GM12873 (cell line): ENCODE measurements around the gene EIF3I.

Source experiments
- CTCF ChIP-seq: IDR thresholded peaks from 2 replicates; pipeline ENCODE4 v1.5.1; 2012; ENCODE audit warnings: low read depth, mild to moderate bottlenecking, moderate library complexity, low read length, control low read depth; ENCODE audit not compliant: insufficient read depth; ENCODE audit errors: missing control alignments

The EIF3I gene

GRCh38 chr1:32274646-32275340 is 52.6 kb downstream of the EIF3I start:
- no peak for TF ChIP-seq CTCF

GRCh38 chr1:32275424-32275823 is 53.2 kb downstream of the EIF3I start:
- TF ChIP-seq CTCF = no peak

GRCh38 chr1:32276032-32276782 is 54.0 kb downstream of the EIF3I start:
- no peak for TF ChIP-seq CTCF
